ENCODE results near the gene PRICKLE4.

The PRICKLE4 gene, protein sequence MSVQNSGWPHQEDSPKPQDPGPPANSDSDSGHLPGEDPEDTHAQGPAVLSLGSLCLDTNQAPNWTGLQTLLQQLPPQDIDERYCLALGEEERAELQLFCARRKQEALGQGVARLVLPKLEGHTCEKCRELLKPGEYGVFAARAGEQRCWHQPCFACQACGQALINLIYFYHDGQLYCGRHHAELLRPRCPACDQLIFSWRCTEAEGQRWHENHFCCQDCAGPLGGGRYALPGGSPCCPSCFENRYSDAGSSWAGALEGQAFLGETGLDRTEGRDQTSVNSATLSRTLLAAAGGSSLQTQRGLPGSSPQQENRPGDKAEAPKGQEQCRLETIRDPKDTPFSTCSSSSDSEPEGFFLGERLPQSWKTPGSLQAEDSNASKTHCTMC
- 0 reads per million in 2 donors for total RNA-seq

DNA sequence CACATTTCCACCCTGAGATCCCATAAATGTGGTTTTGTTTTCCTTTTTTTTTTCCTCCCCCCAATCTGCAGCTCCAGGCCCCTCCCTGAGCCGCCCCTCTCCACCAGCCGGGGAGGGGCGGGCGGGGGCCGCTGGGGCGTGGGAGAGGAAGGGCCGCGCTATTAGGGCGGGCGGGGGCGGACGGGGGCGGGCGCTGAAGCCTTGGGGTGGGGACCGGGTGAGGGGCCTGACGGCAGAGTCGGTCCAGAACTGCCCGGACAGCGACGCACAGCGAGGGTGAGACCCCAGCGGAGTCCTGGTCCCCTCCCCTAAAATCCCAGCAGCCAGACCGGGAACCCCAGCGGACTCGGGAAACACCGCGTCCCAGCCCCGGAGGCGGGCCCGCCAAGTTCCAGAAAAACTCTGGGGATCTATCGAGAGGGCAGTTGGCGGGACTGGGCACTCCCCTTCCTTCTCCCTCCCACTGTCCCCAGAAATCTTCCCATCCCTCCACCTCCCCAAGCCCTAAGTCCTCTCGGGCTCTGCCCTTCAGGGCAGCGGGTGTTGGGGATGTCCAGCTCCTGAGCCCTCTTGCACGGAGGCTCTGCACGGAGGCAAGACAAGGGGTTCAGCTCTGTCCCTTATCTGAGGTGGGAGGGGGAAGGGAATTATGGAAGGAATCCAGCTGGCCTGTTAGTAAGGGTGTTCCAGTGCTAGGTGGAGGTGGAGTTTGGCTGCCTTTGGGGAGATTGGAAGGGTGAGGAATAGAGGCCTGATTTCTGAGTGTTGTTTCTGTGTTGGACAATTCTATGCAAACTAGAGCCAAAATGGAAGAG lies at the start of gene PRICKLE4:
Gene PRICKLE4, plus strand, starts transcription at position 232 of the 815 bp plus-strand sequence. CDS start 2,692 bp downstream, outside the sequence.
- DNase-seq: no peak

DNA sequence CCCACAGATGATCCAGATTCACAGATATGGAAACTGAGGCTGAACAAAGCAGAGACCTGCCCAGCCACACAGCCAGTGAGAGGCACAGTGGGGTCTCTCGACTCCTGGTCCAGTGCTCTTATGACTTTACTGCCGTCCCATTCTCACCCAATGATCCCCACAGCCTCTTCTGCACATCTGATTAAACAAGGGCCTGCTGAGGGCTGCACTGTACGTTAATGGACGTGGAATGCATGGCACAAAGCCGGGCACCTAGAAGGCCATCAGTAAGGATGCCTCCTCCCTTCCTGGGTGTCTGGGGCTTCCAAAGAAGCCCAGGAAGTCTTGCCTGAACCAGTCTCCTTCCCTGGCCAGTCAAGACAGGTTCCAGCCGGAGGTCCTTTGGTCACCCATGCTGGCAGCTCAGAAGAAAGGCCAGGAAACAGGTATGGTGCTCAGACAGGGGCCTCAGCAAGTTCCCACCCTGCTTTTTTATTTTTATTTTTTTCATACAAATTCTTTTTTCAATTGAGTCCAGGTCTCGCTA lies 49.0 kb upstream of the PRICKLE4 start:
- DNase-seq: no peak

DNA sequence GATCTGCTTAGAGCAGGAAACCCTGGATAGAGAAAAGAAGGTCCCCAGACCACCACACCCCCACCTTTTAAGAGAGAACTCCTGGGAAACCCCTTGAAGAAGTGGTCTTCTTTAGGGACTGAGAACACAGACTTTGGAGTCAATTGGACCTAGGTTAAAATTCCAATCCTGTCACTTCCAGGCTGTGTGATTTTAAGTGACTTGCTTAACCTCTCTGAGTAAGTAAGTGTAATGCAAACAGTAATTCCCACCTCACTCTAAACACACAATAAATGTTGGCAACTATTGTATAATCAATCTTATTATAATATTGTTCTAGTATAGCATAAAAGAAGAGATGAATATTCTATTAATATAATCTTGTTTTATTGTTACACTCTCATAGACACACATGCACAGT lies 48.4 kb upstream of the PRICKLE4 start:
- DNase-seq: no peak

DNA sequence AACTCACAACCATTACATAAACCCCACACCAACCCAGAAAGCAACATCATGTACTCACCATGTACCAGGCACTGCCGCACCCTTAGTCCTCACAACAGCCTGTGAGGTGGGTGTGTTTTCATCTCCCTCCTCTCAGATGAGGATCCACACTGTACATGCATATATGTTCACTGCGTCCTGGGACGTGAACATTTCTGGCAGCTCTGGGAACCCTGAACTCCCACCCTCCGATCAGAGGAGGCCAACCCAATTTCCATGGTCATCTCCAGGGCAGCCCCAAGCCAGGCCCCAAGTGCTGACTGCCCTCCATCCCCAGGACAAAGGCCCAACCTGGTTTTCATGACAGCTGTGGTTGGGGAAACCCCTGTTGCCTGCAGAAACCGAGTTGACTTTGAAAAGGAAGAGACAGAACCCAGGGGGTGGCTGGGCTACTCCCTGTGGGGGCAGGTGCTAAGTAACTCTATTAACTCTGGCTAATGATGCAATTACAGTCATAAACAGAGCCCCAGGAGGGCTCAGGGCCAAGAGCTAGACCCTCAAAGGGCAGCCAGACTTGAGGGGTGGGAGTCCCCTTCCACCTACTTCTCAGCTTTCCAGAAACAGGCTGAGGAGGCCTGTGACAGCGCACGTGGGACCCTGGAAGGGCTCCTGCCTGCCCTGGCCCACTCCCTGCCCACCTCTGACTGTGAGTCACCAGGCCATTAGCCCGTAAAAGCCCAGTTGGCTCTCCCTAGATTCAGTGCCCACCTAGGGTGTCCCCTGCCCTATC lies 47.8 kb upstream of the PRICKLE4 start:
- no peak for DNase-seq

DNA sequence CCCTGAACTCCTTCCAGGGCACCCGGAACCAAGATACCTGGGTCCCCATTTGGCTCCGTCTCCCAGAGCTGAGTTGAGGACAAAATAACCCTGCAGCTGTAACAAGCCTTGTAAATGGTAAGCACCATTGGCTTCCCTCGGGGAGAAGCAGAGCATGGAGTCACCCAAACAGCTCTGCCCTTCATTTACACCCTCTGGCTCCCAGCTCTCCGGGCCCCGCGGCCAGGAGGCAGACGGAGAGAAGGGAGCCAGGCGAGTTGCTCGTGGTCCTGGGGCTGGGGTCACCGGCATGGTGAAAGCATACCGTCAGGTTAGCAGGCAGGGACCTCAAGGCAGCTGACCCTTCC lies 47.2 kb upstream of the PRICKLE4 start:
- no peak for DNase-seq

DNA sequence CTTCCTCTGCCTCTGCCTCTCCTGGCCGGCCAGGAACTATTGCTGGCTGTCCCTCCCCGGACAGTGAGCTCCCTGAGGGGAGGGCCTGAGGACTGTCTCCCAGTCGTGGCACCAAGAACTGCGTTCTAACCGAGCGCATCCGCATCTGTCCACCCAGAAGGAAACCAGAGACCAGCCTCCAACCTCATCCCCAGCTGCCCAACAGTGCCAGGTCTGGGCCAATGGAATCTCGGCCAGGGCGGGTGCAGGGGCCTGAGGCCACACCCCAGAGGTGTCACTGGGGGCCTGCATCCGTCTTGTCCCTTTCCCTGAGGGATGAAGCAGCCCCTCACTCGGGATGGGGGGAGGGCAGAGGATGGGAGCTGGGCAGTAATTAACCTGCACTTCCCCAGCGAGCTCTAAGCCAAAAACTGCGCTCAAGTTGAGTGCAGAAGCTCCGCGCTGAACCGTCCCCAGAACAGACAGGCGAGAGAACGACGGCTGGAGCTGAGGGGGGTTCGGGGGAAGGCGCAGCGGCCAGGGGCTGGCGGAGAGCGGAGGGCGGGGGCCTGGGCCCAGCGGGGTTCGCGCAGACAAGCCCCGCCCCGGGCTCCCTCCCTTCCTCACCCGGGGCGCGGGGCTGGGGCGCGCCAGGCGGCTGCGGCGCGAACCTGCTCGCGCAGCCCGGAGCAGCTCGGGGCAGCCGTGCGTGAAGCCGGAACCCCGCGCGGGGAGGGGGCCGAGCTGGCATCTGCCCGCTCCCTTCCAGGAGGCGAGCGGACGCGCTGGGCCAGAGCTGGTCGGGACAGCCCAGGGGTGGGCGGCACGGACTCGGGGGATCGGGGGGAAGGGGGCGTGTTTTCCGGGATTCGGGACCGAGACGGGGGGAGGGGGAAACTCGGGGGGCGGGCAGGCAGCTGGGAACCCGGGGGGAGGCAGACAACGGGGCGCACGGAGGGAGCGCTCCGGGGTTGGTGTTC lies 46.6 kb upstream of the PRICKLE4 start:
- peak; percentile 68 for DNase-seq

DNA sequence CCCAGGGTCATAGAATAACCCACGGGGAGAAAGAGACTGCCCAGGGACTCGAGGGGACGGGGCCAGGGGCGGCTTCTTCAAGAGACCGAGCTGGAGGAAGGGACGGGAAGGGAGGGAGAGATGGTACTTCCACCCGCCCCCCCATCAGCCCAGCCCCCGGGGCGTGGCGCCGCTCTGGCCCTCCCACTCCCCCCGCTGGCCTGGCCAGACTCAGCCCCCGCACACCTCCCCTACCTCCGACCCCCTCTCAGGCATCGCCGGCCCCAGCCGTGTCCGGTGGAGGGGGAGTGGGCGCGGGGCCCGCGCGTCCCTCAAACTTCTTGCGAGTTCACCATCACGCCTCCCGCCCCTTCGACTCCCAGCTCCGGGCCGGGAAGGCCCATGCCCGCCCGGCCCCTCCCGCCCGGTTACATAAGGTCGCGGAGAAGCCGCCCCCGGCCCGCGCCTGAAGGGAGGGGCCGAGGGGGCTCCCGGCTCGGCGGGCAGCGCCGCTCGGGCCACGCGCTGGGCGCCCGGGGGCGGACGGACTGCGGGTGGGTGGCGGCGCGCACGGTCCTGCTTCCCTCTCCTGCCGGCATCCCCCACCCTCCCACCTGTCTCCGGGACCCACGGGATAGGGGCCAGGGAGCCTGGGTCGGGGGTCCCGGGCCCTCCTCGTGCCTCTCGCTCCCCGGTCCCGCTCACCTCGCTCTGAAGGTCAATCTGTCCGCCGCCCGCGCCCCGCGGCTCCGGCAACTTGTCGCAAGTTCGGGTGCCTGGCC lies 45.7 kb upstream of the PRICKLE4 start:
- peak; percentile 60 for DNase-seq

DNA sequence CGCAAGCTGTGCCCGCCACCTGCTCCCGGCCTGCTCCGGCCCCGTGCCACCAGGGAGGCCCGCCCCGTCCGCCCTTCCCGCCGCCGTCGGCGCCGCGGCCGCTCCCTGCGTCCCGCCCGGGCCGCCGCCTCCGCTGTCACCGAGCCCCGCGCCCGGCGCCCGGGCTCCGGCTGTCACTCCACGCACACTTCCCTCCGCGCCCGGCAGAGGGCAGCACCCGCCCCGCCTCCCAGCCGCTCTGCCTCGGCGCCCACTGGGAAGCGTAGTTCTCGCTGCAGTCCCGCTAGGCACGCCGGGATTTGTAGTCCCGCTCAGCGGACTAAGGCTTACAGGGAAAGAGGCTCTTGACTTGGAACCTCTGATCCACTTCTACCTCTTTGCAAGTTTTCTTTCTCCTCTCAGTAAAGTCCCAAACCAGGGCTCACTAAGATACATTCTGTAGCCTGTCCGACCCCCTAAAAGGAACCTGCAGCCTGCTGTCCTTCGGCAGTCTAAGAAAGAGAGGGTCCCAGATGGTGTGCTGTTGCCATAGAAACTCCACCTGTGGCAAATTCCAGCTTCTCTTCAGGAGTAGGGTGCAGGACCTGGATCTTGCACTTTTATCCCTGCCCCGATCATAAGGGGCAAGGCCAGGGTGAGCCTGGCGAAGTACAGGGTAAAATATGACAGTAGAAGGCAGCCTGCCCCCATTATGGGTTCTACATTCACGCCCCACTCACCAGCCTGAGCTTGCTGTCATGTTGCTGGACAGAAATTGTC lies 45.0 kb upstream of the PRICKLE4 start, which contains the start of gene TFEB:
Gene TFEB, minus strand, starts transcription at position 182 of the 759 bp plus-strand sequence. CDS start 44,395 bp downstream, outside the sequence.
- DNase-seq: peak; percentile 82

DNA sequence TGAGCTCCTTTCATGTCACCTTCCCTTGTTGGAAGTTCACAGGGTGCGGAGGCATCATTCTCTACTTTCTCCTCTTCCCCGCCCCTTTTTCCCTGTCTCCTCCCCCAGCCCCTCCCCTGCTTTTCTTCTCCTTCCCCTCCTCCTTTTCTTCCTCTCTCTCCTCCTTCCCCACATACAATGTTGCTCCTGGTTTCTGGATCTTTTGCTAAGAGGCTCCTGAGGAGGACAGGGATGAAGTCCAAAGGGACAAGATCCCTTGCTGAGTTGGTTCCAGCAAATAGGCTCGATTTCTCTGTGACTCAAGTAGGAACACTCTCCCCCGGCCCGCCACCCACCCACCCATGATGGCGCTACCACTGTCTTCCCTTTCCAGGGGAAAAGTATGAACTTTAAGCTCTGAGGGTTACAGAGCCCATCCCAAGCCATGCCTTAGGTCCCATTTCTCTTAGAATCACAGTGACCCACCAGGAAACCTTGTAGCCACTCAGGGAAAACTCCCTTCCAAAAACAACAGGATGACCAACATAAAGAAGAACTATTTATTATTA lies 44.3 kb upstream of the PRICKLE4 start:
- DNase-seq: no peak

DNA sequence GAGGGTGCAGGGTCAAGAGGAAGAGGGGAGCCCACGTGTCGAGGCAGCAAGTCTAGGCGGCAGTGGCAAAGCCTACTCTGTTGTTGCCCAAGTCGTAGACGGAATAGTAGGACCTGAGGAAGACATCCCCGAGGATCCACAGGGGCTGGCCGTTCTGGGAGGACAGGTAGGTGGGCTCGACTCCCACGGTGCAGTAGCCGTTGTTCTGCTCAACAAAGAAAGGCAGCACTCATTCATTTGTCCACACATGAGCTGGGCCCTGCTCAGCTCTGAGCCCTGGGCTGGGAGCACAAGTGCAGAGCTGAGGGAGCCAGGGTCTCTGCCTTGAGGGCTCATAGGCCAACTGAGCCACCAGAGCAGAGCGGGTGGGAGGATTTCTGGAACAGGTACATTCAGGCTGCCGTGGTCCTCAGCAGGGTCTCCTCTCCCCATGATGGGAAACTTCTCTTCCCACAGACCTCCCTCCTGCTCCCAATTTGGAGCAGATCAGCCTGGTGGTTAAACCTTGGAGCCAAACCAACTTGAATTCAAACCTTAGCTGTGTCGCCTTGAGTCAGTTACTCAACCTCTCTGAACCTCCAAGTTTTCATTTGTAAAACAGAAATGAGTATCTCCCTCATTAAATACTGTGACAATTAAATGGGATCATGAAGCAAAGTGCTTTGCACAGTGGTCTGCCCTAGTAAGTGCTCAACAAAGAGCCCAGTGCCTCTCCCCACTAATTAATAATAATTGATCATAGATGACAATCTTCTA lies 43.6 kb upstream of the PRICKLE4 start:
- no peak for DNase-seq

DNA sequence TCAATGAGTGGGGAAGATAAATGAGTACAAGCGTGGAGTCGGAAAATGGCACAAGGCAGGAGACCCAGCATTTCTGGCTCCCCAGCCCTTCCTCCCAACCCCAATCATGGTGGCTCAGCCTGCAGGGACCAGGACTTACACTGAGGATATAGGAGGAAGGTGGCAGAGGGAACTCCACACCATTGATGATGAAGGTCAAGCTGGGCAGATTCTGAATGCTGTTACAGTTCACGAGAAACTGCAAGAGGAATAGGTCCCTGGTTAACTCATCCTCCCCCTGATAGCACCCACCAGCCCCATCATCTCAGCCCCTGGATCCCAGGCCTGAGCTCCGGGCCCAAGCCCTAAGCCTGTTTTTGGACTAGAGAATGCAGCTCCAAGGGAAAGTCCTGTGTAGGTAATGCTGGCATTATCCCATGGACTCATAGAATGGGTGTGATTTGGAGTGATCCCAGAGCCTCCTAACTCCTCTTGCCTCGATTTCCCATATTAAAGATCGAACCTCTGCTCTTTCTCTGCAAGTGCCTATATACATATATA lies 42.9 kb upstream of the PRICKLE4 start:
- DNase-seq: no peak

DNA sequence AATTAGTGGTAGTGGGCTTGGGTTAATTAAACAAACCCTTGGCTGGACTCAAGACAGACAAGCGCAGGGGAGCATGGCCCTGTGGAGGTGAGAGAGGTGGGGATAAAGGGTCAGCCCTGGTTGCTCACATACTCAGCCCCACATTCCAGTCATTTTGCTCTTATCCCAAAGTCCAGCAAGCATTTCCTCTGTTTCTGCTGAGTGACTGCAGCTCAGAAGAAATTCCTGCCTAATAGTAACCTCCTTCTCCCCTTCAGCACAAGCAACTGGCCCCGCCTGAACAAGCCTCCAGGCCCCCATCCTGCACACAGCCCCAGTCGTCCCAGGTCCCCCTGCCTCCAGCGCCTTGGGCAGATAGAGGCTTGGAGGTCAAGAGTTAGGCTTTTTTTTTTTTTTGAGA lies 41.5 kb upstream of the PRICKLE4 start:
- DNase-seq: no peak

DNA sequence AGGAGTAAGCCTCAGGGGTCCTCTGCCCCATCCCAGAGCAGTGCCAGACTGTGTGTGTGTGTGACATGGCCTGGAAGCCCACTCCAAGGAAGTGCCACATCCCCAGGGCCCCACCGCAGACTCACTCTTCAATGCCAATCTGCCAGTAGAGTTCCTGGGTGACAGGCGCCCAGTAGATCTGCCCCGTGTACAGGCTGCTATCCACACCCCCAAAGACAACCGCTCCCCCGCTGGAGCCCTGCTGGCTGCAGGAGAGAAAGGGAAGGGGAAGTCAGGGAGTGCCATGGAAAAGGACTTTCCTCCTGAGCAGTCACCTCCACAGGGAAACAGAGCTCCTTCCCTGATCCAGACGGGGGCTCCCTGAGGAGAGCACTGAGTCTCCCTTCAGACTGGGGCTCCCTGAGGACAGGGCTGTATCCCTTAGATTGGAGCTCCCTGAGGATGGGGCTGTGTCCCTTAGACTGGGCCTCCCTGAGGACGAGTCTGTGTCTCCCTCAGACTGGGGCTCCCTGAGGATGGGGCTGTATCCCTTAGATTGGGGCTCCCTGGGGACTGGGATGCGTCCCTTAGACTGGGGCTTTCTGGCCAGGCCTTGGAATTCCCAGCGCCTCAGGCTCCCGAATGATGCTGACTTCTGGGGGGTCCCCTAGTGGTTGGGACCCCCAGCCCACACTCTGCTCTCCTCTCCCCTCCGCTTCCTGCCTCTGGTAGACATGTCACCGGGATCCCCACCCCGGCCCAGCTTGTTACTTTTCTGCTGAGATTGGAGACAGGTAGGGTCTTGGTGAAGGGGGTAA lies 40.0 kb upstream of the PRICKLE4 start:
- no peak for DNase-seq

DNA sequence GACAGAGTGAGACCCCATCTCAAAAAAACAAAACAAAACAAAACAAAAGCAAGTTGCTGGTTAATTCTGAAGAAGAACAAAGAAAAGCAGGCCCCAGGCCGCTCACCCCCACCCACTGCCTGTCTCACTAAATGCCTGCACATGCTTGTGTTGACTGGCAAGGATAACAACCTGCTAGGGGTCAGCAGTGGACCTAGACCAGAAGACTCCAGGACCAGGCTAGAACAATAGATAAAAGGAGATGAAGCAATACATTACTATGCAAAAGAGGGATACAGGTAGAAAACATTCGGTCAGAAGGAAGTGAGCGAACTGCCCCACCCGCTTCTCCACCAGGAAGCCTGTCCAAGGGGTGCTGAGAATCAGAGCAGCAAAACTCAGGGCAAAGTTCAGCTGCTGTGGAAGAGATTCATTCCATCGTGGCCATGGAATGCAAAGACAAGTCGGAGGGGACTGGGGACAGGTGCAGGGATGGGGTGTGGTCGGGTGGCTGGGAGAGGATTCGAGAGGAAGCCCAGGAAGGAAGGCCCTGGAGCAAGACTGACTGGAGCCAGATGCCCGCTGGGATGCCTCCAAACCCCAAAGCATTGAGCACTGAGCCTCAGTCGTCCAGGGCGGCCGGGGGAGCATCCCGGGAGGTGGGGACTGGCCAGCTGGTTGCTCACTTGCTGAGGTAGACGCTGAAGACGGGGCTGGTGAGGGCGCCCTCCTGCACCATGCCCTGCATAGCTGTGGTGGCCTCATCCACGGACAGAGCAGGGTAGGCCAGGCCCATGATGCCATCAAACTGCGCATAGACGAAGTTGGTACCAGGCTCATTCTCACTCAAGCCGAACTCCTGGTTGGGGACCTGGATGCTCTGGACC lies 38.7 kb upstream of the PRICKLE4 start:
- DNase-seq: no peak

DNA sequence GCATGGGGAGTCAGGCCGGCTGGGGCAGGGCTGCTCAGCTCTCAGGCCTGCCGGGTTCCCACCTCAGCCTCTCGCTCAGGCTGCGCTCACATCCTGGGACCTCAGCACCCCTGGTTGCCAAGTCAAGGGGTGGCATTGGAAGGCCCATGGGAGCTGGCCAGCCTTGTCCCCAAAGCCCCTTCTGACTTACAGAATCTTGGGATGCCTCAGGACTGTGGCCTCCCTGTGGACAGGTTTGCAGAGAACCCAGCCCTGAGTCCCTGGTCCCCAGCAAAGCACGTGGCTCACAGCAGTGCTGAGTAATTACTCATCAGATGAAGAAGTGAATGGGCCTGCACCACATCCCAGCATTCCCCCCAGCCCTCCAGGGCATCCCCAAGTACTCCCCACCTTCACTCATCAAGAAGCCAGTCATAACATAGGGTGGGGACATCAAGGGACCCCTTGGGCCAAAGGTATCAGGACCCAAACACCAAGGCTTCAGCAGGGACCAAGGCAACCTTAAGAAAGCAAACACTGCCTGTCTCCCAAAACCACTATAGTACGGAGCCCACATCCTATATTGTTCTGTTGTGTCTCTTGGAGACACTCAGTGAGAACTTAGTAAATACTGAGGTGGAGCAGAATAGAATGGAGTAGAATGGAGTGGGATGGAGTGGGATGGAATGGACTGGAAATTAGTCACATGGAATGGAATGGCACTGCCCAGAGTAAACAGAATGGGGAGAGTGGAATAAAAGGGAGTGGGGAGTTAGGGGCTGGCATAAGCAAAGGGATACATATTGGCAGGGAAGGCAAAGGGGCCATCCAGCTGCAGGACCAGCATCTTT lies 37.0 kb upstream of the PRICKLE4 start:
- no peak for DNase-seq

DNA sequence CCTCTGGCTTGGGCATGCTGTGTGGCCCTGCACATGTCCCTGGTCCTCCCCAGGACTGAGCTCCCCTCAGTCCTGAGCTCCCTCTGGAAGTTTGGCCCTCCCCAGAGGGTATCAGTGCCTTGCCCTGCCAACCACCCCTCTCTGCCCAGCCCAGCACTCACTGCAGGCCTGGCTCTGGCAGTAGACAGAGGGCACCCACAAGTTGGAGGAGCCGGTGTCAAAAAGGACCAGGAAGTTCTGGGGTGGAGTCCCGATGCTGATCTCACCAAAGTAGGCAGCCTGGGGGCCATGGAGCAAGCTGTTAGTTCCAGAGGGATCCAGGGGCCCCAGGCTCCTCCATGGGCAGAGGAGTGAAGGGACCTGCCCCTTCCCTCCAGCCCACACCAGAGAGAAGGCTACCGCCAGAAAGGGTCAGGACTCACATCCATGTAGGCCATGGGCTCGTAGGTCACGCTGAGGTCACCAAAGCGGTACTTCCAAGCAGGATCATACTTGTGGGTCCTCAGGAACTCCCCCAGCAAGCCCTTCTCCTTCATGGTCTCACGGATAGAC lies 36.3 kb upstream of the PRICKLE4 start:
- no peak for DNase-seq

Data from activated gamma-delta T cell (primary cell).